Glutamatergic neuron (in vitro differentiated cells): Measurements from ENCODE around the gene NPHP4. TPM values are rescaled to one million over a fixed set of nuclear protein-coding genes. Genes with fewer than 3 reads are reported as not detected.

Source experiments
- DNase-seq: peaks from one replicate; pipeline ENCODE4 v3.0.0; 2022
- H3K27ac Mint-ChIP-seq: one replicate; pipeline ENCODE4 v1.8.0; 2020; ENCODE audit warnings: mild to moderate bottlenecking, mixed read lengths, inconsistent platforms; ENCODE audit not compliant: unreplicated experiment
- H3K27me3 Mint-ChIP-seq: one replicate; pipeline ENCODE4 v1.8.0; 2020; ENCODE audit warnings: mild to moderate bottlenecking, moderate library complexity, mixed read lengths, inconsistent platforms; ENCODE audit not compliant: unreplicated experiment
- H3K36me3 Mint-ChIP-seq: one replicate; pipeline ENCODE4 v1.8.0; 2020; ENCODE audit warnings: mild to moderate bottlenecking, mixed read lengths, inconsistent platforms; ENCODE audit not compliant: unreplicated experiment
- H3K4me1 Mint-ChIP-seq: one replicate; pipeline ENCODE4 v1.8.0; 2020; ENCODE audit warnings: mild to moderate bottlenecking, low read depth, mixed read lengths, inconsistent platforms; ENCODE audit not compliant: unreplicated experiment
- H3K4me3 Mint-ChIP-seq: one replicate; pipeline ENCODE4 v1.8.0; 2020; ENCODE audit warnings: mild to moderate bottlenecking, mixed read lengths, inconsistent platforms; ENCODE audit not compliant: unreplicated experiment
- H3K9me3 Mint-ChIP-seq: one replicate; pipeline ENCODE4 v1.8.0; 2020; ENCODE audit warnings: mild to moderate bottlenecking, moderate library complexity, mixed read lengths, inconsistent platforms; ENCODE audit not compliant: unreplicated experiment
- CTCF ChIP-seq: fragments of 200-600 bp; sonication (generic); IDR thresholded peaks from one replicate; pipeline ENCODE4 v1.5.0; 2021; ENCODE audit not compliant: partially characterized antibody, unreplicated experiment
- total RNA-seq: library from RNA; stranded (reverse); fragmentation: NEBNext Ultra II Directional; extraction: Animal tissue kit (Norgen Biotek cat#: 25700); gene quantifications from one replicate; pipeline ENCODE4 v1.2.1, GENCODE V29; 2021; ENCODE audit not compliant: unreplicated experiment

The NPHP4 gene
- total RNA-seq, 1 donor from 2014 or later, result 28.4 TPM

- Mint-ChIP-seq H3K9me3 (no peaks in the 10 kb centered on the region), H3K27ac (no peak overlapping the region), H3K36me3 (no peaks in the 10 kb centered on the region), H3K27me3 (peaks cover 5% of the 10 kb centered on the region), H3K4me1 (no peaks in the 10 kb centered on the region), H3K4me3 (no peak overlapping the region)
- DNase-seq, result no peak
- no peak for TF ChIP-seq CTCF
Measured at GRCh38 chr1:5905436-5905835, 86.8 kb downstream of the NPHP4 start.

- no peaks in the 10 kb centered on the region for H3K27me3 Mint-ChIP-seq
- DNase-seq, result no peak
- no peaks in the 10 kb centered on the region for H3K36me3 Mint-ChIP-seq
- TF ChIP-seq CTCF, result no peak
- H3K4me3 Mint-ChIP-seq, result no peak overlapping the region
- no peaks in the 10 kb centered on the region for H3K4me1 Mint-ChIP-seq
- H3K9me3 Mint-ChIP-seq, result no peaks in the 10 kb centered on the region
- H3K27ac Mint-ChIP-seq, result no peak overlapping the region
Measured at GRCh38 chr1:5904551-5904950, 87.7 kb downstream of the NPHP4 start.

GRCh38 chr1:5903680-5904079, 88.5 kb downstream of the NPHP4 start:
- Mint-ChIP-seq H3K36me3 (no peaks in the 10 kb centered on the region), H3K9me3 (no peaks in the 10 kb centered on the region), H3K27ac (no peak overlapping the region), H3K27me3 (no peaks in the 10 kb centered on the region), H3K4me3 (no peak overlapping the region), H3K4me1 (no peaks in the 10 kb centered on the region)
- DNase-seq, result no peak
- TF ChIP-seq CTCF, result no peak

GRCh38 chr1:5903031-5903430, 89.2 kb downstream of the NPHP4 start:
- Mint-ChIP-seq H3K27me3 (no peaks in the 10 kb centered on the region), H3K9me3 (no peaks in the 10 kb centered on the region), H3K36me3 (no peaks in the 10 kb centered on the region), H3K27ac (no peak overlapping the region), H3K4me1 (no peaks in the 10 kb centered on the region), H3K4me3 (no peak overlapping the region)
- no peak for TF ChIP-seq CTCF
- DNase-seq, result no peak

GRCh38 chr1:5901841-5902240, 90.4 kb downstream of the NPHP4 start:
- DNase-seq, result no peak

More at GRCh38 chr1:5901841-5902240, 90.4 kb downstream of the NPHP4 start:
- H3K36me3 Mint-ChIP-seq, result no peaks in the 10 kb centered on the region
- H3K9me3 Mint-ChIP-seq, result no peaks in the 10 kb centered on the region
- H3K4me3 Mint-ChIP-seq, result no peak overlapping the region
- no peaks in the 10 kb centered on the region for H3K27me3 Mint-ChIP-seq
- no peak overlapping the region for H3K27ac Mint-ChIP-seq
- no peak for TF ChIP-seq CTCF
- peaks cover 4% of the 10 kb centered on the region for H3K4me1 Mint-ChIP-seq
